ENCODE measurements around the gene STX3.
"Not testable (repeated sequence)": the region's sequence is repeated elsewhere in the genome, so short reads cannot be mapped to it uniquely, and the experiment has no call there.

Gene STX3

GRCh38 chr11:59815754-59816153, 60.6 kb downstream of the STX3 start:
- no peak overlapping the region for H3K27ac ChIP-seq
- TF ChIP-seq CTCF (conservative IDR thresholded peaks at IDR 0.05) (no peak), ZFX (IDR thresholded peaks at IDR 0.05) (no peak)

GRCh38 chr11:59816434-59816833, 61.3 kb downstream of the STX3 start:
- H3K27ac ChIP-seq, result not testable (repeated sequence)

GRCh38 chr11:59818572-59818971, 63.4 kb downstream of the STX3 start:
- TF ChIP-seq CTCF (conservative IDR thresholded peaks at IDR 0.05) (no peak), ZFX (IDR thresholded peaks at IDR 0.05) (no peak)
- no peak overlapping the region for H3K27ac ChIP-seq

GRCh38 chr11:59822989-59823566, 67.9 kb downstream of the STX3 start:
- TF ChIP-seq ZFX (IDR thresholded peaks at IDR 0.05) (no peak), CTCF (conservative IDR thresholded peaks at IDR 0.05) (peak; percentile 85)
- H3K27ac ChIP-seq, result no peak overlapping the region

- no peak overlapping the region for H3K27ac ChIP-seq
- TF ChIP-seq ZFX (IDR thresholded peaks at IDR 0.05) (no peak), CTCF (conservative IDR thresholded peaks at IDR 0.05) (no peak)
These were observed 74.2 kb downstream of the STX3 start for GRCh38 chr11:59829358-59829757.

- H3K27ac ChIP-seq, result no peak overlapping the region
- TF ChIP-seq ZFX (IDR thresholded peaks at IDR 0.05) (no peak), CTCF (conservative IDR thresholded peaks at IDR 0.05) (no peak)
These were observed 78.4 kb downstream of the STX3 start for GRCh38 chr11:59833602-59834001.

GRCh38 chr11:59839615-59840014, 84.4 kb downstream of the STX3 start:
- H3K27ac ChIP-seq, result no peak overlapping the region

More at GRCh38 chr11:59839615-59840014, 84.4 kb downstream of the STX3 start:
- TF ChIP-seq CTCF (conservative IDR thresholded peaks at IDR 0.05) (no peak), ZFX (IDR thresholded peaks at IDR 0.05) (no peak)
